ENCODE measurements around the gene SFI1. TPM values are rescaled to one million over a fixed set of nuclear protein-coding genes. Genes with fewer than 3 reads are reported as not detected.

Gene SFI1
- total RNA-seq, 1 experiment from 2014 or later, result 53.1 TPM

- no peak for TF ChIP-seq CTCF (IDR thresholded peaks at IDR 0.05 in 2 of 3, conservative IDR thresholded peaks at IDR 0.05 in 1 of 3; ENCODE audit: borderline replicate concordance in 1 of 3, insufficient read depth in 1 of 3, low read depth in 2 of 3, low read length in 2 of 3)
- no peak for TF ChIP-seq ZNF274 (IDR thresholded peaks at IDR 0.05; ENCODE audit: low read depth, low read length)
- TF ChIP-seq TCF7L2 (IDR thresholded peaks at IDR 0.05; ENCODE audit: borderline replicate concordance, extremely low read depth, insufficient read depth, insufficient read length), result no peak
- TF ChIP-seq EZH2phosphoT487 (IDR thresholded peaks at IDR 0.05; ENCODE audit: borderline replicate concordance), result no peak
Observed at GRCh38 chr22:31652088-31652487, 155.8 kb downstream of the SFI1 start (continued).

- no peaks in the 10 kb centered on the region for H3K9me2 ChIP-seq (ENCODE audit: insufficient read depth)
- ATAC-seq (no peak), DNase-seq (ENCODE audit: low read depth, low spot score) (no peak)
- H2AFZ ChIP-seq (ENCODE audit: low read depth, low read length, poor library complexity, severe bottlenecking), result no peak overlapping the region
- intact Hi-C loops (cut with micrococcal nuclease), result no loop called here
- H3K27ac ChIP-seq (ENCODE audit: low read depth, low read length), result no peak overlapping the region
- H3K4me2 ChIP-seq (ENCODE audit: low read length), result 0 out of 2 replicates have a peak overlapping the region, but pooled peaks have one; percentile 15
- no TSS peak for BruUV-seq (replicated peaks)
- ChIA-PET CTCF (no interaction called here), RAD21 (ENCODE audit: low non-redundant PET in 1 of 2, low total read pairs in 2 of 2, uncharacterized antibody in 2 of 2, unreplicated experiment in 2 of 2) (no interaction called here), POLR2A (interaction anchor here (1.1 kb wide), 1 partner anchor 8 kb away, joined by 4 read pairs; the partner anchor contains the start of gene PISD)
- no peak overlapping the region for H3K9ac ChIP-seq (ENCODE audit: low read length)
- peaks cover 6 to 58% of the 10 kb centered on the region in 2 experiments for H3K4me1 ChIP-seq (ENCODE audit: control insufficient read depth in 1 of 2, insufficient read depth in 2 of 2, low read length in 2 of 2)
- H3K36me3 ChIP-seq (ENCODE audit: control insufficient read depth in 1 of 2, insufficient read depth in 2 of 2, low read length in 2 of 2), result peaks cover 0 to 4% of the 10 kb centered on the region in 2 experiments; a peak in 1 of 4 replicates
- peaks cover 4% of the 10 kb centered on the region; the same call in 1 of the 2 replicates for H4K20me1 ChIP-seq (ENCODE audit: insufficient read depth)
- no peaks in the 10 kb centered on the region for H3K9me3 ChIP-seq (ENCODE audit: control insufficient read depth in 1 of 2, insufficient read depth in 1 of 2, low read depth in 1 of 2, low read length in 2 of 2)
- no peak overlapping the region for H3K4me3 ChIP-seq (replicated peaks in 1 of 2; ENCODE audit: low read depth in 1 of 2, low read length in 2 of 2)
- H3K79me2 ChIP-seq (ENCODE audit: insufficient read depth, low read length), result peaks cover 94% of the 10 kb centered on the region
- H3K27me3 ChIP-seq (ENCODE audit: insufficient read depth, low read length), result no peaks in the 10 kb centered on the region
- TF ChIP-seq POLR2A (IDR thresholded peaks at IDR 0.05; ENCODE audit: borderline replicate concordance, extremely low read depth, insufficient read depth, insufficient read length) (no peak), TCF7L2 (IDR thresholded peaks at IDR 0.05; ENCODE audit: borderline replicate concordance, extremely low read depth, insufficient read depth, insufficient read length) (no peak), ZNF274 (IDR thresholded peaks at IDR 0.05; ENCODE audit: low read depth, low read length) (no peak), CBX3 (IDR thresholded peaks at IDR 0.05; ENCODE audit: low read depth) (no peak), FOSL1 (IDR thresholded peaks at IDR 0.05; ENCODE audit: low read depth) (no peak), ATF3 (IDR thresholded peaks at IDR 0.05) (no peak), REST (IDR thresholded peaks at IDR 0.05; ENCODE audit: low read depth) (no peak), SIN3A (IDR thresholded peaks at IDR 0.05; ENCODE audit: low read depth) (no peak), EZH2 (IDR thresholded peaks at IDR 0.05) (no peak), ZBTB33 (IDR thresholded peaks at IDR 0.05; ENCODE audit: extremely low read depth, insufficient replicate concordance, low read length) (no peak), JUND (IDR thresholded peaks at IDR 0.05) (no peak), SP1 (IDR thresholded peaks at IDR 0.05; ENCODE audit: low read depth) (no peak), POLR2AphosphoS5 (IDR thresholded peaks at IDR 0.05; ENCODE audit: low read depth, low read length) (no peak), RAD21 (IDR thresholded peaks at IDR 0.05; ENCODE audit: low read depth) (no peak), SRF (IDR thresholded peaks at IDR 0.05; ENCODE audit: low read depth) (no peak)
Observed at GRCh38 chr22:31652911-31653684, 156.8 kb downstream of the SFI1 start.

All from HCT116 (cell line).